ENCODE measurements around the gene KCND3.

DNA sequence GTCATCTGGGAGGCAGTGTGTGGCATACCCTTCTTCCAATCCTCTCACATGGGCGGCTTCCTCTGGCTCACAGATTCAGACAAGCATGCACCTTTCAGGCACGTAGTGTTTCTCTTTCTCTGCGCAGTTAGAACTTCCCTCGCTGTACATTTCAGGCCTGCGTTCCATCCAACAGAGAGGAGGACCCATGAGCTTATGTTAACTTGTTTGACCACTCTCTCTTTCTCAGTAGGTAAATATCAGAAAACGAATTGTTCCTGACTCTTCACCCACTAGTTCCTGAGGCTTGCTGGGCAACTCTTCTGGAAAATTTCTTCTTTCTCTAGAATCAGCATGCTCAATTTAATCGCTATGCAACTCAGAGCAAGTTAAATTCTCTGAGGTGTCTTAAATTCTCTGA, 148.3 kb downstream of the KCND3 start:
- TF ChIP-seq, protein P1, sequence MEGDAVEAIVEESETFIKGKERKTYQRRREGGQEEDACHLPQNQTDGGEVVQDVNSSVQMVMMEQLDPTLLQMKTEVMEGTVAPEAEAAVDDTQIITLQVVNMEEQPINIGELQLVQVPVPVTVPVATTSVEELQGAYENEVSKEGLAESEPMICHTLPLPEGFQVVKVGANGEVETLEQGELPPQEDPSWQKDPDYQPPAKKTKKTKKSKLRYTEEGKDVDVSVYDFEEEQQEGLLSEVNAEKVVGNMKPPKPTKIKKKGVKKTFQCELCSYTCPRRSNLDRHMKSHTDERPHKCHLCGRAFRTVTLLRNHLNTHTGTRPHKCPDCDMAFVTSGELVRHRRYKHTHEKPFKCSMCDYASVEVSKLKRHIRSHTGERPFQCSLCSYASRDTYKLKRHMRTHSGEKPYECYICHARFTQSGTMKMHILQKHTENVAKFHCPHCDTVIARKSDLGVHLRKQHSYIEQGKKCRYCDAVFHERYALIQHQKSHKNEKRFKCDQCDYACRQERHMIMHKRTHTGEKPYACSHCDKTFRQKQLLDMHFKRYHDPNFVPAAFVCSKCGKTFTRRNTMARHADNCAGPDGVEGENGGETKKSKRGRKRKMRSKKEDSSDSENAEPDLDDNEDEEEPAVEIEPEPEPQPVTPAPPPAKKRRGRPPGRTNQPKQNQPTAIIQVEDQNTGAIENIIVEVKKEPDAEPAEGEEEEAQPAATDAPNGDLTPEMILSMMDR (IDR thresholded peaks at IDR 0.05), result no peak
- TF ChIP-seq POLR2A (IDR thresholded peaks at IDR 0.05), result no peak

Measured in thyroid gland (tissue), 4 donors.